ENCODE measurements around the gene ZNF813.
"Not testable (repeated sequence)": the region's sequence is repeated elsewhere in the genome, so short reads cannot be mapped to it uniquely, and the experiment has no call there.

Gene ZNF813

GRCh38 chr19:53460131-53460721, 7.3 kb upstream of the ZNF813 start:
- H3K4me2 ChIP-seq (ENCODE audit: low read length) = not testable (repeated sequence)

DNA sequence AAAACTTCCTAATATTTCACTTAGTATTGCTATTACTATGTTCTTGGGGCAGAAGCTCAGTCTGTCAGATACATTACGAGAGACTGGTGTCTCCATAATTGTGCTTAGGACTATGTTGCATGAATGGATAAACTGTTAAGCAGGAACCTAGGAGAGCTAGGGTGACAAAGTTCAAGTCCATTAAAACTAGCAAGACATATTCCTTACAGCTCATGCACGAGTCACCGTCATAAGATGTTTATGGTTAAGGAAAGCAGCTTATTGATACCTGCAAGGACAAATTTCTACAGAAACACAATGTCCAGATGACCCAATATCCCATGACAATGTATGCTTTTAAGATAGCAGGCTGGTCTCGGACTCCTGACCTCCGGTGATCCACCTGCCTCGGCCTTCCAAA, 5.7 kb upstream of the ZNF813 start:
- H3K9me3 ChIP-seq (replicated peaks; ENCODE audit: low read length) = peaks cover 19% of the 10 kb centered on the region
- no peak overlapping the region for H3K4me3 ChIP-seq (ENCODE audit: low read length)
- H3K4me2 ChIP-seq (ENCODE audit: low read length) = no peak overlapping the region
- no peaks in the 10 kb centered on the region for H3K27me3 ChIP-seq (ENCODE audit: control insufficient read depth, insufficient read depth, low read length)
- peaks cover 6% of the 10 kb centered on the region for H3K36me3 ChIP-seq (ENCODE audit: insufficient read depth, low read length)
- no peak overlapping the region for H3K9ac ChIP-seq (ENCODE audit: low read depth, low read length)
- no peaks in the 10 kb centered on the region for H3K4me1 ChIP-seq (ENCODE audit: control insufficient read depth, insufficient read depth, low read length)

More at GRCh38 chr19:53460131-53460721, 7.3 kb upstream of the ZNF813 start:
- H3K27me3 ChIP-seq (ENCODE audit: control insufficient read depth, insufficient read depth, low read length); H3K4me1 ChIP-seq (ENCODE audit: control insufficient read depth, insufficient read depth, low read length); H3K9ac ChIP-seq (ENCODE audit: low read depth, low read length); H3K4me3 ChIP-seq (ENCODE audit: low read length): not testable (repeated sequence)
- Histone ChIP-seq H3K9me3 (replicated peaks; ENCODE audit: low read length) (peaks cover 35% of the 10 kb centered on the region), H3K36me3 (ENCODE audit: insufficient read depth, low read length) (peaks cover 21% of the 10 kb centered on the region)

DNA sequence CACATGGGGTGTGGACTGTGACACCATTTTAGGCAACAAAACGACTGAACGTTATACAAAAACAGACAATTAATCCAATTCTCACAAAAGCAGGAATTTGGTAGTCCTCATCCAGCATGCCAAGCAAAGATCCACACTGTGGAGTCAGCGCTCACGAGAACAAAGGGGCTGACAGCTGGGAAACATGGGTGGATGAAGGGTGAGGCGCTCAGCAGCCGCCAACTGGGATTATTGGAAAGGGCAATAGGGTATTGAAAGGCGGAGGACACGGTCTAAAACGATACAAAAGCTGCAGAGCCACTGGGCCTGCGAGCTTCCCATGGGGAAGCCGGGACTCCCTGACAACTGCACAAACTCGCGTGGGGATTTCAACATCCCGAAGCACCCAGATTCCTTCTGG, 4.7 kb upstream of the ZNF813 start:
- no peak overlapping the region for H3K4me3 ChIP-seq (ENCODE audit: low read length)
- no peak overlapping the region for H3K9ac ChIP-seq (ENCODE audit: low read depth, low read length)
- H3K27me3 ChIP-seq (ENCODE audit: control insufficient read depth, insufficient read depth, low read length) = no peaks in the 10 kb centered on the region
- no peaks in the 10 kb centered on the region for H3K4me1 ChIP-seq (ENCODE audit: control insufficient read depth, insufficient read depth, low read length)
- no peaks in the 10 kb centered on the region for H3K36me3 ChIP-seq (ENCODE audit: insufficient read depth, low read length)
- peak overlapping the region; percentile 20 for H3K4me2 ChIP-seq (ENCODE audit: low read length)
- H3K9me3 ChIP-seq (replicated peaks; ENCODE audit: low read length) = peaks cover 9% of the 10 kb centered on the region

GRCh38 chr19:53463263-53463662, 4.3 kb upstream of the ZNF813 start:
- H3K4me2 ChIP-seq (ENCODE audit: low read length) = peak overlapping the region; percentile 20
- H3K9me3 ChIP-seq (replicated peaks; ENCODE audit: low read length) = peaks cover 5% of the 10 kb centered on the region
- H3K4me3 ChIP-seq (ENCODE audit: low read length) = no peak overlapping the region
- no peaks in the 10 kb centered on the region for H3K27me3 ChIP-seq (ENCODE audit: control insufficient read depth, insufficient read depth, low read length)
- H3K36me3 ChIP-seq (ENCODE audit: insufficient read depth, low read length) = no peaks in the 10 kb centered on the region
- no peak overlapping the region for H3K9ac ChIP-seq (ENCODE audit: low read depth, low read length)
- H3K4me1 ChIP-seq (ENCODE audit: control insufficient read depth, insufficient read depth, low read length) = no peaks in the 10 kb centered on the region

GRCh38 chr19:53466726-53467484, 628 bp upstream of the ZNF813 start:
- H3K4me2 ChIP-seq (ENCODE audit: low read length) = peak overlapping the region; percentile 81
- H3K4me1 ChIP-seq (ENCODE audit: control insufficient read depth, insufficient read depth, low read length) = no peaks in the 10 kb centered on the region
- H3K4me3 ChIP-seq (ENCODE audit: low read length) = peak overlapping the region; percentile 79
- peaks cover 4% of the 10 kb centered on the region for H3K9me3 ChIP-seq (replicated peaks; ENCODE audit: low read length)
- no peaks in the 10 kb centered on the region for H3K27me3 ChIP-seq (ENCODE audit: control insufficient read depth, insufficient read depth, low read length)
- no peaks in the 10 kb centered on the region for H3K36me3 ChIP-seq (ENCODE audit: insufficient read depth, low read length)
- H3K9ac ChIP-seq (ENCODE audit: low read depth, low read length) = peak overlapping the region; percentile 38

GRCh38 chr19:53468628-53469027, 1.1 kb downstream of the ZNF813 start:
- not testable (repeated sequence) for H3K36me3 ChIP-seq (ENCODE audit: insufficient read depth, low read length); H3K27me3 ChIP-seq (ENCODE audit: control insufficient read depth, insufficient read depth, low read length); H3K4me3 ChIP-seq (ENCODE audit: low read length); H3K9me3 ChIP-seq (replicated peaks; ENCODE audit: low read length); H3K9ac ChIP-seq (ENCODE audit: low read depth, low read length); H3K4me1 ChIP-seq (ENCODE audit: control insufficient read depth, insufficient read depth, low read length)
- H3K4me2 ChIP-seq (ENCODE audit: low read length) = peak overlapping the region; percentile 81

GRCh38 chr19:53471916-53472315, 4.4 kb downstream of the ZNF813 start:
- H3K9me3 ChIP-seq (replicated peaks; ENCODE audit: low read length) = no peaks in the 10 kb centered on the region
- H3K9ac ChIP-seq (ENCODE audit: low read depth, low read length) = no peak overlapping the region
- no peaks in the 10 kb centered on the region for H3K4me1 ChIP-seq (ENCODE audit: control insufficient read depth, insufficient read depth, low read length)
- H3K4me3 ChIP-seq (ENCODE audit: low read length) = no peak overlapping the region
- no peaks in the 10 kb centered on the region for H3K27me3 ChIP-seq (ENCODE audit: control insufficient read depth, insufficient read depth, low read length)
- peaks cover under 1% of the 10 kb centered on the region for H3K36me3 ChIP-seq (ENCODE audit: insufficient read depth, low read length)
- no peak overlapping the region for H3K4me2 ChIP-seq (ENCODE audit: low read length)

DNA sequence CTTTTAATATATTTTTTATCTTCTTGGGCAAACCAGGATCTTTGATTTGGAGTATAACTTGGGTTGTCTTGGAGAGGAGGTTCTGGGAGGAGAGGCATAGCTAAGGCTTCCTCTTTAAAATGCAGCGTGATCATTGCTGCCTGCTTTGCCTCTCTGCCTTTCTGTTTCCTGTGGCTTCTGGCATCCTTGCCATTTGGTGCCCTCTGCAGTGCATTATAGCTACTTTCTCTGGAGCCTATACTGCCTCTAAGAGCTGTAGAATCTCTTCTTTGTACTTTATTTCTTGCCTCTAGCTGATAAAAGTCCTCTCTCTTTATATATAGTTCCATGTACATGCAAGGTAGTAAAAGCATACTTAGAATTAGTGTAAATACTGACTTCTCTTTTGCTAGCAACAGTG, 7.3 kb downstream of the ZNF813 start:
- H3K4me2 ChIP-seq (ENCODE audit: low read length); H3K4me3 ChIP-seq (ENCODE audit: low read length); H3K9ac ChIP-seq (ENCODE audit: low read depth, low read length); H3K36me3 ChIP-seq (ENCODE audit: insufficient read depth, low read length); H3K9me3 ChIP-seq (replicated peaks; ENCODE audit: low read length); H3K27me3 ChIP-seq (ENCODE audit: control insufficient read depth, insufficient read depth, low read length); H3K4me1 ChIP-seq (ENCODE audit: control insufficient read depth, insufficient read depth, low read length): not testable (repeated sequence)

- H3K9me3 ChIP-seq (replicated peaks; ENCODE audit: low read length) = not testable (repeated sequence)
Observed at GRCh38 chr19:53475470-53475869, 7.9 kb downstream of the ZNF813 start.

GRCh38 chr19:53483751-53484150, 16.2 kb downstream of the ZNF813 start:
- peaks cover 11% of the 10 kb centered on the region for H3K9me3 ChIP-seq (replicated peaks; ENCODE audit: low read length)
- H3K9ac ChIP-seq (ENCODE audit: low read depth, low read length); H3K4me2 ChIP-seq (ENCODE audit: low read length); H3K4me1 ChIP-seq (ENCODE audit: control insufficient read depth, insufficient read depth, low read length); H3K27me3 ChIP-seq (ENCODE audit: control insufficient read depth, insufficient read depth, low read length); H3K36me3 ChIP-seq (ENCODE audit: insufficient read depth, low read length); H3K4me3 ChIP-seq (ENCODE audit: low read length): not testable (repeated sequence)

More at GRCh38 chr19:53475470-53475869, 7.9 kb downstream of the ZNF813 start:
- H3K4me2 ChIP-seq (ENCODE audit: low read length); H3K4me1 ChIP-seq (ENCODE audit: control insufficient read depth, insufficient read depth, low read length); H3K9ac ChIP-seq (ENCODE audit: low read depth, low read length); H3K4me3 ChIP-seq (ENCODE audit: low read length); H3K27me3 ChIP-seq (ENCODE audit: control insufficient read depth, insufficient read depth, low read length); H3K36me3 ChIP-seq (ENCODE audit: insufficient read depth, low read length): not testable (repeated sequence)

DNA sequence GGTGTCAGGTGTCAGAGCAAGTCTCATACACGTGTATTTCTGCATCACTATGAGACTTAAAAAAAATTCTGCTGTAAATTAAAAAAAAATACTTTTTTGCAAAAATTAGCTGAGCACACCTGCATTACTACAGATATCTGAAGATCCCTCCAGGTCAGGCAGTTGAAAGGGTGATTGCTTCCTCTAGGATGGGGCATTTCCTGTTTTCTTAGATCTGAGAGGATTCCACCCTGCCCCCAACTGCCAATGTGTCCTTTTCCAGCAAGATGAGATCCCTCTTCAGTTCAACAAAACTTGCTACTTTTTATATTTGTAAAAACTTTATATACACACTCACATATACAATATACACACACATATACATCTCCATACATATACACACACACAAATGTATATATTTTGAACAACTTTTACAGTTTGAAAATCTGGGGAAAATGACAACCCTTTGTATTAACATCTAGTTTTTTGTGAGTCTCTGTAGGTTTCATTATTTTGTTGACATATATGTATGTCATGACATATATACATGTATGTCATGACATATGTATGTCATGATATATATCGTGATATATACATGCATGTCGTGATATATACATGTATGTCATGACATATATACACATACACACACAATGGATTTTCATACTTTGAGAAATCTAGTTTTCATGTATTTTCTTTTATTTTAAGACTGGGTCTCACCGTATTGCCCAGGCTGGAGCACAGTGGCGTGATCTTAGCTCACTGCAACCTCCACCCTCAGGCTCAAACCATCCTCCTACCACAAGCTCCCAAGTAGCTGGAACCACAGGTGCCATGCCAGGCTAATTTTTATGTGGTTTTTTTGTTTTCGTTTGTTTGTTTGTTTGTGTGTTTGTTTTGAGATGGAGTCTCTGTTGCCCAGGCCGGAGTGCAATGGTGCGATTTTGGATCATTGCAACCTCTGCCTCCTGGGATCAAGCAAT, 17.8 kb downstream of the ZNF813 start:
- no peak overlapping the region for H3K4me2 ChIP-seq (ENCODE audit: low read length)
- H3K36me3 ChIP-seq (ENCODE audit: insufficient read depth, low read length) = peaks cover 17% of the 10 kb centered on the region
- no peak overlapping the region for H3K9ac ChIP-seq (ENCODE audit: low read depth, low read length)
- H3K27me3 ChIP-seq (ENCODE audit: control insufficient read depth, insufficient read depth, low read length) = no peaks in the 10 kb centered on the region
- no peaks in the 10 kb centered on the region for H3K4me1 ChIP-seq (ENCODE audit: control insufficient read depth, insufficient read depth, low read length)
- peaks cover 11% of the 10 kb centered on the region for H3K9me3 ChIP-seq (replicated peaks; ENCODE audit: low read length)
- no peak overlapping the region for H3K4me3 ChIP-seq (ENCODE audit: low read length)
